COLO829 (cell line): ENCODE measurements around the gene UQCRC1.

ENCODE experiments used
- DNase-seq: peaks from one replicate; pipeline ENCODE4 v3.0.0; 2012; ENCODE audit warnings: low spot score

The UQCRC1 gene

GRCh38 chr3:48633256-48633655 lies 23.8 kb upstream of the UQCRC1 start:
- DNase-seq = no peak

- no peak for DNase-seq
Observed at GRCh38 chr3:48631516-48632448, 22.3 kb upstream of the UQCRC1 start.

- no peak for DNase-seq
Observed at GRCh38 chr3:48630833-48631232, 21.4 kb upstream of the UQCRC1 start.

GRCh38 chr3:48630407-48630806 lies 21.0 kb upstream of the UQCRC1 start:
- no peak for DNase-seq

GRCh38 chr3:48629894-48630293 lies 20.4 kb upstream of the UQCRC1 start:
- no peak for DNase-seq

GRCh38 chr3:48628277-48629017 lies 19.0 kb upstream of the UQCRC1 start:
- no peak for DNase-seq

- no peak for DNase-seq
Observed at GRCh38 chr3:48625600-48625999, 16.2 kb upstream of the UQCRC1 start.

- DNase-seq = no peak
Observed at GRCh38 chr3:48624767-48625166, 15.3 kb upstream of the UQCRC1 start.

GRCh38 chr3:48623851-48624547 lies 14.6 kb upstream of the UQCRC1 start:
- DNase-seq = no peak

- DNase-seq = no peak
Observed at GRCh38 chr3:48621461-48621869, 12.0 kb upstream of the UQCRC1 start, which contains the start of gene TMEM89. TMEM89 (minus strand) TSS chr3:48621769; CDS start chr3:48621756, 13 bp downstream.

- DNase-seq = no peak
Observed at GRCh38 chr3:48619541-48620524, 10.4 kb upstream of the UQCRC1 start.

- DNase-seq = no peak
Observed at GRCh38 chr3:48617559-48617958, 8.1 kb upstream of the UQCRC1 start.

- DNase-seq = no peak
Observed at GRCh38 chr3:48614044-48614443, 4.6 kb upstream of the UQCRC1 start.

- DNase-seq = no peak
Observed at GRCh38 chr3:48612309-48612708, 2.9 kb upstream of the UQCRC1 start.

- no peak for DNase-seq
Observed at GRCh38 chr3:48607519-48607918, 1.9 kb downstream of the UQCRC1 start.

- DNase-seq = no peak
Observed at GRCh38 chr3:48601622-48601994, 7.8 kb downstream of the UQCRC1 start.

- no peak for DNase-seq
Observed at GRCh38 chr3:48600711-48601621, 8.5 kb downstream of the UQCRC1 start.

GRCh38 chr3:48599509-48600285 lies 9.7 kb downstream of the UQCRC1 start:
- no peak for DNase-seq

- no peak for DNase-seq
Observed at GRCh38 chr3:48599077-48599501, 10.4 kb downstream of the UQCRC1 start.
